ENCODE data around the gene MRPL24.
A peak's percentile ranks its signal among the peaks of the same experiment; 100 is the strongest.

MRPL24 gene

DNA sequence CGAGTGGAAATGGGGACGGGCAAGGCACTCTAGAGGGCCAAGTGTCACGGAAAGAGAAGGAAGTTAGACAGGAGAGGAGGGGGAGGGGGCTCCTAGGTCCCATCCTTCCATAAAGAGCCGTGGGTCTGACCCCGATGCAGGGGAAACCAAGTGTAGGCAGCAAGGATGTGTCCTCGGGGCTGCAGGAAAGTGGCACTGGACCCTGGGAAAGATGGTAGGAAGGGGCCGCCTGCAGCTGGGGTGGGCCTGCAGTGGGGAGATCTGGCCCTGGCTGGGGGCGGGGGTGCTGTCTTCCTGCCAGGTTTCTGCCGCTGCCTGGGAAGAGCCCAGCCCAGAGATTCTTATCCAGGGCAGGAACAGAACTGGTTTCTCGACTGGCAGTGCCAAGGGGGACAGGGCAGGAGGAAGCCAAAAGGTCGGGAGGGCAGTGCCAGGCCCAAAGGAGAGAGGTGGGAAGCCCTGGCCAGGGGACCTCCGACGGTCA lies 48.4 kb downstream of the MRPL24 start:
- DNase-seq (ENCODE audit: low read depth), result no peak

DNA sequence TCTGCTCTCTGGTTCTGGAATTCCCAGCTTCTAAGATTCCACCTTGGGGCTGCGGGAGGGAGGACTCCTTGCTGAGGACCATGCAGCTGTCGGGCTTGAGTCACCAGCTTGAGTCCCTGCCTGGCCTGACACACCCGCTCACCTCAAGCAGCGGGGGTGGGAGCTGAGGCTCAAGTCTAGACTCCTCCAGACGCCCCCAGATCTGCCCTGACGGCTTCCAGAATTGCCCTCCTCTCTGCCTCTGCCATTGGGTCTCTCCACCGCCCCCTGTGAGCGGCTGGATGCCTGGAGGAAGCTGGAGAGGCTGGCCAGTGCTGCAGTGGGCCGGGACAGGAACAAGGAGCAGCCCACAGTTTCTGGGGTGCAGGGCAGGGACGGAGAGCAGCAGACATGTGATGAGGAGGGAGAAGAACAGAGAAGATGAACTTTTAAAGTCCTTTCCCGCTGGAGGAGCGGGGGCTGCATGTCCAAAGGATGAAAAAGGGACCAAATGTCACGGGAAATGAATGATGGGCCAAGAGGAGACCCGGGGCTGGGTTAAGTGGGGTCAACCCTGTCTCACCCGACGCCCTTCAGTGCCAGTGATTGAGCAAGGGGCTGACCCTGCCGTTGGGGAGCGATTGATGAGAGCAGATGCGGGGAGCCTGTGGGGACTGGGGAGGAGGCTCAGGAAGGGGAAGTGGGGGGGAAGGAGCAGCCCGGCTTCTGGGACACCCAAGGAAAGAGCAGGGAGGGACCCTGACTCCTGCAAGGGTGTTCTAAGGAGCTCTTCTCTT lies 49.0 kb downstream of the MRPL24 start:
- DNase-seq (ENCODE audit: low read depth), result no peak

DNA sequence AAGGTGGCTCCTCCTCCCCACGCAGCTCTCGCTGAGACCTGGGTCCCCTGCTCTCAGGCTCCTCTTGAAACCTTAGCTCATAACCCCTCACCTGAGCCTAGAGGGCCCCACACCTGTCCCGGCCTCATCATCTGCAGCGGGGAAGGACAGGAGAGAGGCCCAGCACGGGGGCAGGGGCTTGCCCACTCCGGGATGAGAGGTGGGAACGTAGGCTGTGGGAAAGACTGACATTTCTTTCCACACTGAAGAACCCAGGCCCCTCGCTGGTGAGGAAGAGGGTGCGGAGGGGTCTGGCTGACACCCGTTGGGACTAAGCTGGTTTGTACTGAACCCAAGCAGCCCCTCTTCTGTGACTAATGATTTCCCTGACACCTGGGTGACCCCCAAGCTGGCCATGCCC lies 49.7 kb downstream of the MRPL24 start:
- DNase-seq (ENCODE audit: low read depth), result no peak

DNA sequence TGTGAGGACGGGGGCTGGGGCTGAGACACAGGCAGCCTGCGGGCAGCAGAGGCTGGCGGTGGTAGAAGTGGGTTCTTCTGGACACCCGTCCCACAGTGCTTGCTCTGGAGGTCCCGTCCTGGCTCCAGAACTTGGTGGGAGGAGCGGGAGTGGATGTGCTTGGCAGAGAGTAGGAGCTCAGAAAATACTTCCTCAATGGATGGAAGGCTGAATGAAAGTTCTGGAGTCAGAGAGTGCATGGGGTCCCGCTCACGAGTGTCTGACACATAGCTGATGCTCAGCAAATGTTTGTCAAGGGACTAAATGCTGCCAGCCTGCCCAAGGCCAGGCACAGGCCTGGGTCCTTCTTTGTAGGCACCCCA lies 50.2 kb downstream of the MRPL24 start:
- DNase-seq (ENCODE audit: low read depth), result no peak

DNA sequence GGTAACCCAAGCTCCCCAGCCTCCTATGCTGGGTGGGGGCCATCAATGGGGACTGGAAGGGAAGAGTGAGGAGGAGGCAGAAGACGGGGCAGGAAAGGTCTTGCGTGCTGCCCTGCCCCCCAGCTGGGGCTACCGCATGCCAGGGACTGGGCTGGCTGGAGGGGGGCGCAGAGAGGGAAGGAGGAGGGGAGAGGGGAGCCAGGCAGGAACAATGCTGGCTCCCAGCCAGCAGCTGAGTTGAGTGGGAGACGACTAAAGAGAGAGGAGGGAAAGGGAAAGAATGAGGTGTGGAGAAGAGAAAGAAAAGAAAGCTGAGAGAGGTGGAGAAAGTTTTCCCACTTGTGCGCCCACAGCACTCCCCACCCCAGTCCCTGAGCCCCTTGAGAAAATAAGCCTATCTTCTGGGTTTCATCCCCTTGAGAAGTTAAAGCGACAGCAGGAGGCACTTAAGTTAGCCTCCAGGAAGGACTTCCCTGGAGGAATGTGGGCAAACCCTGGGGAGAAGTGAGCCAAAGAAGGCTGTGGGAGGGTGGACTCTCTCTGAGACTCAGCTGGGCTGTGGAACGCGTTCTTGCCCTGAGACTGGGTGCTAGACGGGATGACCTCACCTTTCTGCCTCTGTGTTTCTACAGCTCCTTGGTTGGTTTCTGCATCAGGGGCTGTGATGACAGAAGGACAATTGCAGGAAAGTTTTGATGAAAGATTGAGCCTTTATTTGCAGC lies 50.8 kb downstream of the MRPL24 start:
- DNase-seq (ENCODE audit: low read depth), result no peak

DNA sequence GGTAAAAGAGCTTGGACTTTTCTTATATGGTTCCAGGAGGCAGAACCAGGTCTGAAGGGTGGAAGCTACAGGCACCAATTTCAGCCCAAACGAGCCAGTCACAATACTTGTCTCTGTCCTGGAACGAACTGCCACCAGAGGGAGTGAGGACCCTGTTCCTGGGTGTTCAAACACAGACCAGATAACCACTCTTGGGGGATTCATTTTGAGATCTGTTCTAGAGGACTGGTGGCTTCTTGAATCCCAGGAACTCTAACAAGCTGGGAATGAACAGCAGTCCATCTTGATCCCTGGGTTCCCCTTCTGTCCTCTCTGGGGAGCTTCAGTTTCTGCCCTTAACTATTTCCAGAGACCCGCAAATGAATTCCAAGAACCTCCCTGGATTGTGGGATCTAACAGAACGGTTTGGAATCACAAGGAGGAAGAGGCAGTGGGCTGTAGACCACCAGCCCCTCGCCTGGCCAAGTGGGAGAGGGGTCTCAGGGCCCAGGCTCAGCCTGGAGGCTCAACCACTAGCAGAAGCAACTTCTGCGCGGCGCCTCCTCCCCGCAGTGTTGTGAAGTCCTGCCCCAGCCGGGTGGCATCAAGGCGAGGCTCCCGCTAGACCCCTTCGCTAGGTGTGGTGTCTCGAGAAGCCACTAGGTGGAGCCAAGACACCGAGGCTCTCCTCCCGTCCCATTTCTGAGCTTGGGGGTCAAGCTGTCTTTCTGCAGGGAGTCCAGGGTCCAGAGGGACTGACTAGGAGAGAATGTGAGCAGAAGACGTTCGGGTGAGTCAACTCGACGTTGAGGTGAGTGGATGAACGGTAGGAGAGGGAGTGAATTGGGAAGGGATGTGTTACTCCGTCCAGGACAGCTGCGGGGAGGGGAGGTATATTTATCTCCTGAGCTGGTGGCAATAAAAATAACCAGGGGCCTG lies 51.6 kb downstream of the MRPL24 start:
- DNase-seq (ENCODE audit: low read depth), result peak; percentile 60

Measured in activated T-helper 1 cell treated with Interleukin-2 at 50 U/mL for 16 hours (primary cell).